NB4 (cell line): ENCODE results near the gene PDE3B.

Source experiments
- CTCF ChIP-seq: IDR thresholded peaks from one replicate; pipeline ENCODE4 v1.5.1; 2012; ENCODE audit warnings: low read depth, low read length
- MAX ChIP-seq: IDR thresholded peaks from 2 replicates; pipeline ENCODE4 v1.6.1; 2011; ENCODE audit warnings: low read depth, low read length
- MYC ChIP-seq: IDR thresholded peaks from 2 replicates; pipeline ENCODE4 v1.6.1; 2011; ENCODE audit warnings: low read depth, low read length
- POLR2A ChIP-seq: IDR thresholded peaks from 2 replicates; pipeline ENCODE4 v1.6.1; 2011; ENCODE audit warnings: mild to moderate bottlenecking; ENCODE audit not compliant: insufficient read length; ENCODE audit errors: extremely low read depth

- TF ChIP-seq CTCF = no peak
- no peak for TF ChIP-seq POLR2A
- no peak for TF ChIP-seq MYC
- no peak for TF ChIP-seq MAX
Observed at GRCh38 chr11:14764179-14764578, 120.6 kb downstream of the PDE3B start.
